Measurements from ENCODE around the gene SNTB2. TPM values are rescaled to one million over a fixed set of nuclear protein-coding genes. Genes with fewer than 3 reads are reported as not detected.

Gene SNTB2
- total and polyA plus RNA-seq, 9 of the 15 experiments (the other 6 are each of a cell fraction or from before 2014, with no cell fraction given), result 1.2 to 13.7 (median 5.7) TPM

DNA sequence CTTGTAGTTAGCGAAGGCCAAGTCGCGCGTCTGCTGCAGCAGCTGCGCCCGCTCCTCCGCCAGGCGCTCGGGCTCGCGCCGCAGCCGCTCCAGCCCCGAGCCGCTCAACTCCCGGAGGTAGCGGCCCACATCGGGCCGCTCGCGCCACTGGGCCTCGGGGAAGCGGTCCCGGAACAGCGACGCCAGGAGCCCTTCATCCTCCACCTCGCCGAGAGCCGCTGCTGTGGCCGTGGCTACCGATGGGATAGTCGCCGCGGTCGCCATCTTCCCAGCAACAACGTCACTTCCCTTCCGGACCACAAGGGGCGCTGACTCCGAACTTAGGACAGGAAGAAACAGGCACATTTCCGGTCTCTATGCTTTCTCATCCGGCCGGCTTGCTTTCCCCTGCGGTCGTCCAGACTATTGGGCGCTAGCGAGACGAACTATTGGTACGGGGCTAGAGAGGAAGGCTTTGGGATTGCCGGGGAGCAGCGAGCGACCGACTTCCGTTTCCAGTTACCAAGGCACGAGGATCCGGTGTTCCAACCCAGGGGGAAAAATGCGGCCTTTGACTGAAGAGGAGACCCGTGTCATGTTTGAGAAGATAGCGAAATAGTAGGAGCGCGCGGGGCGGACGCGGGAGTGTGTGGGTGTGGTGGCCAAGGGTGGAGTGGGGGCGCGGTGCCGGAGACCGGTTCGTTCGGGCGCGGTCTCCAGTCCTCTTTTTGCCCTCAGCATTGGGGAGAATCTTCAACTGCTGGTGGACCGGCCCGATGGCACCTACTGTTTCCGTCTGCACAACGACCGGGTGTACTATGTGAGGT is 152.5 kb downstream of the SNTB2 start, which contains the start of the genes COG8 and NIP7 (continued):
- TF ChIP-seq IRF2 (CRISPR knock-in tag; IDR thresholded peaks at IDR 0.05) (no peak), ZNF124 (CRISPR knock-in tag; IDR thresholded peaks at IDR 0.05) (no peak), ZNF146 (CRISPR knock-in tag; IDR thresholded peaks at IDR 0.05; ENCODE audit: unreplicated experiment) (no peak), NFATC3 (IDR thresholded peaks at IDR 0.05) (no peak), HDAC3 (IDR thresholded peaks at IDR 0.05; ENCODE audit: borderline replicate concordance, partially characterized antibody) (no peak), PYGO2 (tag; IDR thresholded peaks at IDR 0.05) (no peak), HDAC2 (IDR thresholded peaks at IDR 0.05) (peak; percentile 83), TAF15 (IDR thresholded peaks at IDR 0.05; ENCODE audit: low read depth, low read length) (no peak), NEUROD1 (IDR thresholded peaks at IDR 0.05; ENCODE audit: borderline replicate concordance, low read depth, low read length, partially characterized antibody) (peak; percentile 44), HDAC6 (IDR thresholded peaks at IDR 0.05; ENCODE audit: low read depth, low read length) (no peak), CCNT2 (IDR thresholded peaks at IDR 0.05; ENCODE audit: borderline replicate concordance, extremely low read depth, insufficient read length, low read depth, low read length) (peak; percentile 21), ZNF77 (CRISPR knock-in tag; IDR thresholded peaks at IDR 0.05) (no peak), NCOA6 (IDR thresholded peaks at IDR 0.05) (no peak), MIER1 (IDR thresholded peaks at IDR 0.05; ENCODE audit: low read depth) (0 out of 2 replicates have a peak, but pooled peaks have one; percentile 26), MYNN (IDR thresholded peaks at IDR 0.05) (no peak), MYNN (CRISPR knock-in tag; IDR thresholded peaks at IDR 0.05) (no peak)
- TF ChIP-seq, protein P1, sequence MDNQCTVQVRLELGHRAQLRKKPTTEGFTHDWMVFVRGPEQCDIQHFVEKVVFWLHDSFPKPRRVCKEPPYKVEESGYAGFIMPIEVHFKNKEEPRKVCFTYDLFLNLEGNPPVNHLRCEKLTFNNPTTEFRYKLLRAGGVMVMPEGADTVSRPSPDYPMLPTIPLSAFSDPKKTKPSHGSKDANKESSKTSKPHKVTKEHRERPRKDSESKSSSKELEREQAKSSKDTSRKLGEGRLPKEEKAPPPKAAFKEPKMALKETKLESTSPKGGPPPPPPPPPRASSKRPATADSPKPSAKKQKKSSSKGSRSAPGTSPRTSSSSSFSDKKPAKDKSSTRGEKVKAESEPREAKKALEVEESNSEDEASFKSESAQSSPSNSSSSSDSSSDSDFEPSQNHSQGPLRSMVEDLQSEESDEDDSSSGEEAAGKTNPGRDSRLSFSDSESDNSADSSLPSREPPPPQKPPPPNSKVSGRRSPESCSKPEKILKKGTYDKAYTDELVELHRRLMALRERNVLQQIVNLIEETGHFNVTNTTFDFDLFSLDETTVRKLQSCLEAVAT (IDR thresholded peaks at IDR 0.05), result peak in 1 of 2 experiments; percentile 79; a peak in 2 of 4 replicates
- TF ChIP-seq, protein P2, sequence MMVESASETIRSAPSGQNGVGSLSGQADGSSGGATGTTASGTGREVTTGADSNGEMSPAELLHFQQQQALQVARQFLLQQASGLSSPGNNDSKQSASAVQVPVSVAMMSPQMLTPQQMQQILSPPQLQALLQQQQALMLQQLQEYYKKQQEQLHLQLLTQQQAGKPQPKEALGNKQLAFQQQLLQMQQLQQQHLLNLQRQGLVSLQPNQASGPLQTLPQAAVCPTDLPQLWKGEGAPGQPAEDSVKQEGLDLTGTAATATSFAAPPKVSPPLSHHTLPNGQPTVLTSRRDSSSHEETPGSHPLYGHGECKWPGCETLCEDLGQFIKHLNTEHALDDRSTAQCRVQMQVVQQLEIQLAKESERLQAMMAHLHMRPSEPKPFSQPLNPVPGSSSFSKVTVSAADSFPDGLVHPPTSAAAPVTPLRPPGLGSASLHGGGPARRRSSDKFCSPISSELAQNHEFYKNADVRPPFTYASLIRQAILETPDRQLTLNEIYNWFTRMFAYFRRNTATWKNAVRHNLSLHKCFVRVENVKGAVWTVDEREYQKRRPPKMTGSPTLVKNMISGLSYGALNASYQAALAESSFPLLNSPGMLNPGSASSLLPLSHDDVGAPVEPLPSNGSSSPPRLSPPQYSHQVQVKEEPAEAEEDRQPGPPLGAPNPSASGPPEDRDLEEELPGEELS (CRISPR knock-in tag; IDR thresholded peaks at IDR 0.05; ENCODE audit: borderline replicate concordance), result peak; percentile 90; the same call in 1 of the 2 replicates
- TF ChIP-seq, protein P3, sequence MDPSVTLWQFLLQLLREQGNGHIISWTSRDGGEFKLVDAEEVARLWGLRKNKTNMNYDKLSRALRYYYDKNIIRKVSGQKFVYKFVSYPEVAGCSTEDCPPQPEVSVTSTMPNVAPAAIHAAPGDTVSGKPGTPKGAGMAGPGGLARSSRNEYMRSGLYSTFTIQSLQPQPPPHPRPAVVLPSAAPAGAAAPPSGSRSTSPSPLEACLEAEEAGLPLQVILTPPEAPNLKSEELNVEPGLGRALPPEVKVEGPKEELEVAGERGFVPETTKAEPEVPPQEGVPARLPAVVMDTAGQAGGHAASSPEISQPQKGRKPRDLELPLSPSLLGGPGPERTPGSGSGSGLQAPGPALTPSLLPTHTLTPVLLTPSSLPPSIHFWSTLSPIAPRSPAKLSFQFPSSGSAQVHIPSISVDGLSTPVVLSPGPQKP (CRISPR knock-in tag; IDR thresholded peaks at IDR 0.05), result no peak
- TF ChIP-seq, protein P4, sequence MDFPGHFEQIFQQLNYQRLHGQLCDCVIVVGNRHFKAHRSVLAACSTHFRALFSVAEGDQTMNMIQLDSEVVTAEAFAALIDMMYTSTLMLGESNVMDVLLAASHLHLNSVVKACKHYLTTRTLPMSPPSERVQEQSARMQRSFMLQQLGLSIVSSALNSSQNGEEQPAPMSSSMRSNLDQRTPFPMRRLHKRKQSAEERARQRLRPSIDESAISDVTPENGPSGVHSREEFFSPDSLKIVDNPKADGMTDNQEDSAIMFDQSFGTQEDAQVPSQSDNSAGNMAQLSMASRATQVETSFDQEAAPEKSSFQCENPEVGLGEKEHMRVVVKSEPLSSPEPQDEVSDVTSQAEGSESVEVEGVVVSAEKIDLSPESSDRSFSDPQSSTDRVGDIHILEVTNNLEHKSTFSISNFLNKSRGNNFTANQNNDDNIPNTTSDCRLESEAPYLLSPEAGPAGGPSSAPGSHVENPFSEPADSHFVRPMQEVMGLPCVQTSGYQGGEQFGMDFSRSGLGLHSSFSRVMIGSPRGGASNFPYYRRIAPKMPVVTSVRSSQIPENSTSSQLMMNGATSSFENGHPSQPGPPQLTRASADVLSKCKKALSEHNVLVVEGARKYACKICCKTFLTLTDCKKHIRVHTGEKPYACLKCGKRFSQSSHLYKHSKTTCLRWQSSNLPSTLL (IDR thresholded peaks at IDR 0.05), result peak; percentile 88
- TF ChIP-seq, protein P5, sequence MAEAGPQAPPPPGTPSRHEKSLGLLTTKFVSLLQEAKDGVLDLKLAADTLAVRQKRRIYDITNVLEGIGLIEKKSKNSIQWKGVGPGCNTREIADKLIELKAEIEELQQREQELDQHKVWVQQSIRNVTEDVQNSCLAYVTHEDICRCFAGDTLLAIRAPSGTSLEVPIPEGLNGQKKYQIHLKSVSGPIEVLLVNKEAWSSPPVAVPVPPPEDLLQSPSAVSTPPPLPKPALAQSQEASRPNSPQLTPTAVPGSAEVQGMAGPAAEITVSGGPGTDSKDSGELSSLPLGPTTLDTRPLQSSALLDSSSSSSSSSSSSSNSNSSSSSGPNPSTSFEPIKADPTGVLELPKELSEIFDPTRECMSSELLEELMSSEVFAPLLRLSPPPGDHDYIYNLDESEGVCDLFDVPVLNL (CRISPR knock-in tag; IDR thresholded peaks at IDR 0.05; ENCODE audit: low read depth), result no peak

Data from K562 (cell line).